Heart left ventricle (tissue), 13 donors: ENCODE data around the gene ISCU.

Experiments used
- POLR2A ChIP-seq, 2 donors: fragments of 450-650 bp; IDR thresholded peaks; one replicate each; pipeline ENCODE4 v1.6.1; 2017; ENCODE audit warnings: antibody characterized with exemption in 2 of 2, mild to moderate bottlenecking in 2 of 2, moderate library complexity in 2 of 2
- TF ChIP-seq, protein P1 (sequence below), 12 donors: fragments of 200-600 bp; sonication (generic) in 4 of 12; IDR thresholded peaks; one replicate each; pipeline versions ENCODE4 v1.5.0 to v1.8.0; 2018 to 2022; ENCODE audit warnings: antibody characterized with exemption in 12 of 12, mild to moderate bottlenecking in 5 of 12
- donor health status: ischemic (EF 13 %, LVEDD 7.1; RV severe dilation, severe dysfunction).
- donor health status: DM: no; HTN: yes; CAD: no.
- donor health status: DM: no; HTN: no; CAD: no.
- donor health status: ischemic (EF 25% LVEDD 6.9; RV normal size, moderate dysfunction).
- donor health status: ischemic (EF 25% LVEDD 5.7; RV mildly dilated, moderate dysfunction).
- donor health status: ischemic (EF 35%, LVEDD 5.7; RV mildly dilated, moderate dysfunction).
- donor health status: nonischemic (EF 11% LVEDD 7.7; RV severe dilation, severe dysfunction).
- donor health status: DM: yes; HTN: yes; CAD: no.
- donor health status: PGD.
- donor health status: ischemic (EF 29% LVEDD 5.4; RV normal size, mild dysfunction).
- donor health status: nonischemic (EF 23%, LVEDD 6.1; RV moderate dilation, normal function).

DNA sequence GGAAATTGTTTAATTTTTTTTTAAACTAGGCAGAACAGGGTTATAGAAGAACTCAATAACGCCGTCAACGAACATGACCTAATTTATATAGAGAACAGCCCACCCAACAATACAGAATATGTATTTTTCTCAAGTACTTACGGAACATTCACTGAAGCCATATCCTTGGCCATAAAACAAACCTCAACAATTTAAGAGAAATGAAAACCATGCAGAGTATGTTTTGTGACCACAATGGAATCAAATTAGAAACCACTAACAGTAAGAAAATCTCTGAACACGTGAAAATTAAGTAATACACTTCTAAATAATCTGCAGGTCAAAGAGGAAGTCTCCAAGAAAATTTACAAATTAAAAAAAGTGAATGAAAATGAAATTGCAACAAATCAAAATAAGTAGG, 10.9 kb upstream of the ISCU start:
- TF ChIP-seq, protein P1, sequence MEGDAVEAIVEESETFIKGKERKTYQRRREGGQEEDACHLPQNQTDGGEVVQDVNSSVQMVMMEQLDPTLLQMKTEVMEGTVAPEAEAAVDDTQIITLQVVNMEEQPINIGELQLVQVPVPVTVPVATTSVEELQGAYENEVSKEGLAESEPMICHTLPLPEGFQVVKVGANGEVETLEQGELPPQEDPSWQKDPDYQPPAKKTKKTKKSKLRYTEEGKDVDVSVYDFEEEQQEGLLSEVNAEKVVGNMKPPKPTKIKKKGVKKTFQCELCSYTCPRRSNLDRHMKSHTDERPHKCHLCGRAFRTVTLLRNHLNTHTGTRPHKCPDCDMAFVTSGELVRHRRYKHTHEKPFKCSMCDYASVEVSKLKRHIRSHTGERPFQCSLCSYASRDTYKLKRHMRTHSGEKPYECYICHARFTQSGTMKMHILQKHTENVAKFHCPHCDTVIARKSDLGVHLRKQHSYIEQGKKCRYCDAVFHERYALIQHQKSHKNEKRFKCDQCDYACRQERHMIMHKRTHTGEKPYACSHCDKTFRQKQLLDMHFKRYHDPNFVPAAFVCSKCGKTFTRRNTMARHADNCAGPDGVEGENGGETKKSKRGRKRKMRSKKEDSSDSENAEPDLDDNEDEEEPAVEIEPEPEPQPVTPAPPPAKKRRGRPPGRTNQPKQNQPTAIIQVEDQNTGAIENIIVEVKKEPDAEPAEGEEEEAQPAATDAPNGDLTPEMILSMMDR (IDR thresholded peaks at IDR 0.05): no peak
- TF ChIP-seq POLR2A (IDR thresholded peaks at IDR 0.05): no peak
